Skin of body (tissue), 2 donors: ENCODE data around the gene DPP8. TPM values are rescaled to one million over a fixed set of nuclear protein-coding genes. Genes with fewer than 3 reads are reported as not detected.

Experiments
- DNase-seq: peaks from one replicate; lab custom pipeline; 2025; lab: John Stamatoyannopoulos, UW
- total RNA-seq: library from RNA; depleted of rRNA; stranded (reverse); fragments of >200 nt; gene quantifications from one replicate; pipeline ENCODE4 v1.2.3, GENCODE V29; 2014

Gene DPP8
- total RNA-seq, 1 donor from 2014 or later, result 38.5 TPM

DNA sequence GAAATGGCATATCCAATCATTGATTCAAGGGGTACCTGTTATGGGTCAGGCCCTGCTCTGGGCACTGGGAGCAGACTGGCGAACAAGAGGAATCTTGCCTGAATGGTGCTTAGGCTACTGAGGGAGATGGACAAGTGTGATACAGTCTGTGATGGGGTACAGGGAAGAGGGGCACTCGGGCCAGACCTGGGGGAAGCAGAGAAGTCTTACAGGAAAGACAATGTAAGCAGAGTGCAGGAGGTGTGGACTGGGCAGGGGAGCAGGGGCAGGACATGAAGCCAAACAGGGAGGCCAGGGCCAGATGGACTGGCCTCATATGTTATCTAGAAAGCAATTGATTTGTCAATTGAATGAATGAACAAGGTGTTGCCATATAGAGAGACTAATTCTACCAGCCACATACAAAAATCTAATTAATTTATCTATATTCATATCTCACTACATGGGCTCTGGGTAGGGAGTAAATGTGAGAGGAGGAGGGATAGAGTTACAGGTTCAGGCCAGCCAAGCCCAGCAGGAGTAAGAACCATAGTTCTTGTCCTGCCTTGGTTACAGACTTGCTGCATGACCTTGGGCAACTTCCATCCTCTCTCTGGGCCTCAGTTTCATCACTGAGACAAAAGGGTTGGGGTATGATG is 91.2 kb downstream of the DPP8 start:
- DNase-seq, result no peak

GRCh38 chr15:65424683-65425082 is 92.8 kb downstream of the DPP8 start:
- no peak for DNase-seq

DNA sequence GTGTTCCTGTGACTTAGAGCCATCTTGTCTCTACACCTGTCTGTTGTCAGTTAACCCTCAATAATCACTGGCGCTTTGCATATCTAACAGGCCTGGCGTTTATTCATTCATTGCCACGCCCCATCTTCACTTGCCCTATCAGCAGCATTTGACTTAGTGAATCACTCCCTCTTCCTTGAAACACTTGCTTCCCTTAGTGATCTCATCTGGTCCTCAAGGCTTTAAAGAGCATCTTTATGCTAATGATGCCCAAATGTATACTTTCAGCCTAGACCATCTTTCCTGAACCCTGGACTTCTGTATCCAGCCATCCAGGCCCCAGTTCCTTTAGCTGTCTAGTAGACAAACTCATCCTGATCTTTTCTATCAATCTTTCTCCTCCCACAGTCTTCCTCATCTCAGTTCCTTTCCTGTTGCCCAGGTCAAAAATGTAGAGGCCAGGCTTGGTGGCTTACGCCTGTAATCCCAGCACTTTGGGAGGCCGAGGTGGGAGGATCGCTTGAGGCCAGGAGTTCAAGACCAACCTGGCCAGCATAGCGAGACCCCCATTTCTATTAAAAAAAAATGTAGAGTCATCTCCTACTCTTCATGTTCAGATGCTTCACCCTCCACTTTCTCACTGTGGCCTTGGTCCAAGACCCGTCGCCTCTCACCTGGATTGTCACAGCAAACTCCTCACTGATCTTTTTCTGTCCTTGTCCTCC is 93.4 kb downstream of the DPP8 start:
- no peak for DNase-seq

- DNase-seq, result no peak
These were observed 94.1 kb downstream of the DPP8 start for GRCh38 chr15:65423150-65423975.

GRCh38 chr15:65421360-65422215 is 95.9 kb downstream of the DPP8 start:
- DNase-seq, result peak; percentile 88

DNA sequence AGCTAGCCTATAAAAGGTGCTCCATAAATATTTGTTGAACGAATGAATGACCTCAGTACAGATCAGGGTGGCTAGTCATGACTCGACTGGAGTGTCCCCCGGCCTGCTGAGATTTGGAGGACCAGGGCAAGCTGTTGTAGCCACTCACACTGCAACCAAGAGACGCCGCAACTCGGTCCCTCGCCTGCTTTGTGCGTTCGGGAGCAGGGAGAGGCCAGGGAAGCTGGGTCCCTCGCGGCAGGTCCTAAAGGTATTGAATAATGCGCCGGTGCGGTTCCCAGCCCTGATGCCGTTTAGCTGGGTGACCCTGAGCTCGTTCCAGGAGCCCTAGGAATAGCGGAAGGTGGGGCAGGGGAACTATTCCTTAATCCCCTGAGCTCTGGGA is 96.5 kb downstream of the DPP8 start:
- no peak for DNase-seq

GRCh38 chr15:65418596-65418995 is 98.9 kb downstream of the DPP8 start:
- DNase-seq, result peak; percentile 51

DNA sequence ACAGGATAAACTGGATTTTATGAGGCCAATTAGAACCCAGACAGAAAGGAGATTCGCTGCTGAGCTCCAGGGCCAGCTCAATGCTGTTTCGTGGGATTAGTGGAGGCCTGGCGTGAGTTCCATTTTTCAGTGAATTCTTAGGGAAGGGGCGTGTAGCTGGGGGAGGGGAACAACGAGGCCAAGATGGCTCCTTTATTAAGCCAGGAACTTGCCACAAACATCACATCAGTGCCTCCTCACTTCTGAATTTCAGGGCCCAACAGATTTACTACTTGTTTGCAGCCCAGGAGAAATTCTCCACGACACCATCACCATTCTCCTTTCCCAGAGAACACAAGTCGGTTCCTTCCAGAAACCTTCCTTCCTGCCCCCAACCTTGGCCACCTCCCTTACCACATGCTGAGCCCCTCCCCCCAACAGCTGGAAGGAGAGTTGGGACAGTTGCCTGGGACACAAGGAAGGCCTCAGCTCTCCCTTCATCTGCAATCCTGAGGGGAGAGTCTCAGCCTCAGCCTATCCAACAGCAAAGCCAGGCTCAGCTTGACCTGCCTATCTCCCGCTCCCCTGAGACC is 100.6 kb downstream of the DPP8 start:
- DNase-seq, result peak; percentile 66

DNA sequence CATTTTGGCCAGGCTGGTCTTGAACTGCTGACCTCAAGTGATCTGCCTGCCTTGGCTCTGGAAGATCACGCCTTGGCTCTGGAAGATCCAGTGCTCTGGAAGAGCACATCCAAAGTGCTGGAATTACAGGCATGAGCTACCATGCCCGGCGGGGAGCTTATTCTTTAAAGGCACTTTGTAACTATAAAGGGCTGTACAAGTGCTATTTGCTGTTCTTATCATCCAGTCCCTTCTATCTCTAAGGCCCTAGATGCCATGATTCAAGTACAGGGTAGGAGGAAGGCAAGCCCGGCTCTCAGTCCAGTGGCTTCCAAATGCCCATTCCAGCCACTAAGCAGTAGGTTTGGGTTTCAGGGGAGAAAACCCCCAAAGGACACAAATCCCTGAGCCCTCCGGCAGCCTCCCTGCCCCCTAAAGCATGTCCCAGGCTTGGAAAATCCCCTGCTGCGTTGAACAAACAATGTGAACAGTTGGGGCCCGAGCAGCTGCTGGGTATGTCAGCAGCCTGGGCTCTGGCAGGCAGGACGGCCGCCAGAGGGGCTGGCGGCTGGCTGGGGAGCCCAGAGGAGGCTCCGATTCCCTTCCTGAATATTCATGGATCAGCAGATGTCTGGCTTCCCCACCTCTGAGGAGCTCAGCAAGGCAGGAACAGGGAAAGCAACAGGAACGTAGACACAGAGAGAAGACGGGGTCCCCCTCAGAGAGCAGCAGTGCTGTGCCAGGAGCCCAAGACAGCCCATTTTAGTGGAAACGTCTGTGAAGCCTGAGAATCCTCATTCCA is 102.5 kb downstream of the DPP8 start:
- DNase-seq, result peak; percentile 71

DNA sequence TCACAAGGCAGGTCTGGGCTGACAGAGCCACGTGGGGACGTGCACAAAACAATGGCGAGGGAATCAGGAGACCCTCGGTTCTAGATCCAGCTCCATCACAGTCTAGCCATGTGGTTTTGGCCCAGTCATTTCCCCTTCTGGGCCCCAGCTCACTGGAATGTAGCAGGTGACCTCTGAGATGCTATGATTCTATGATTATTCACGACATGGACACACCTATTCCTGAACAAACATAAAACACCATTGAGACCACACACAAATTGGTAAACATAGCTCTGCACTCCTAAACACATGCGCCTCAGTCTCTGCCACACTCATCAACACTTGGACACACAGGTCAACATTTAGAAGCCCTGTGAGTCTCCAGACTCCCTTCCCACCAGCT is 103.7 kb downstream of the DPP8 start:
- DNase-seq, result no peak

- DNase-seq, result no peak
These were observed 104.3 kb downstream of the DPP8 start for GRCh38 chr15:65413051-65413759.

DNA sequence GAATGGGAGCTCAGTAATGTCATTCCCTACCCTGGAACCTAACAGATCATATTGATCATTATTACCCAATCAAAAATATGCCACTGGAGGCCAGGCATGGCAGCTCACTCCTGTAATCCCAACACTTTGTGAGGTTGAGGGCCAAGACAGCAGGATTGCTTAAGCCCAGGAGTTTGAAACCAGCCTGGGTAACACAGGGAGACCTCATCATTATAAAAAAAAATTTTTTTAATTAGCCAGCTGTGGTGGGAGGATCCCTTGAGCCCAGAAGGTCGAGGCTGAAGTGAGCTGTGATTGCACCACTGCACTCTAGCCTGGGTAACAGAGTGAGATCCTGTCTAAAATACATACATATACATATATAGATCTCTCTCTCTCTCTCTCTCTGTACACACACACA is 104.9 kb downstream of the DPP8 start:
- DNase-seq, result no peak

GRCh38 chr15:65411465-65412071 is 105.9 kb downstream of the DPP8 start:
- DNase-seq, result no peak

DNA sequence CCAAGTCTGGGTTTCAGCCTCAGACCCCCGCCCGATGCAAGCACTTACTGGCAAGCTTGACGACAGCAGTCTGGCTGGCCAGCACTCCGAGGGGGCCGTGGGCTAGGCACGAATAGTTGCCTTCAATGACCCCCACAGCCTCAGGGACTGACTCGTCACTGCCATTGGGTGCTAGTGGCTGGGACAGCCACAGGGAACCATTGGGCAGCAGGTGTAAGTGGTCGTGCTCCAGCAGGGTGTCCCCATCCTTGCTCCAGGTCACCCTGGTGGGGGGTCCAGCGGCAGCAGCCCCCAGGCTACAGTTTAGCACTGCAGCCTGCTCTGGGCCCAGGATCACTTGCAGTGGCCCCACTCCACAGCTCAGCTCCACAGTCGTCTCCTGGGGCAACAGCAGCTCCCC is 106.5 kb downstream of the DPP8 start:
- no peak for DNase-seq

DNA sequence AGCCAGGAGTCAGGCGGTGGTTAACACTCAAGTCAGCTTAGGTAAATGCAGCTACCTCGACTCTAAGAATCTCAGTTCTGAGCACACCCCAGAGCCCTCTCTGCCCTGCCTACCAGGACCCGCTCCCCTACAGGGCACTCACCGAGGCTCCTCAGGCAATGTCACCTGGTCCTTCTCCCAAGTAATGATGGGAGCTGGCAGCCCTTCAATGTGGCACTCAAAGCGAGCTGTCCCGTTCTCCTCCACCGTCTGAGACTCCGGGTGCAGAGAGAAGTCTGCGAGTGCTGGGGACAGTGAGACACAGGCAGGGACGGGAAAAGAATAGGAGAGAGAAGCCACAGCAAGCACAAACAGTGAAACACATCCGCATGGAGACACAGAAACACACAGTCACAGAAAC is 107.5 kb downstream of the DPP8 start:
- no peak for DNase-seq

GRCh38 chr15:65409036-65409631 is 108.4 kb downstream of the DPP8 start:
- DNase-seq, result peak; percentile 66

- no peak for DNase-seq
These were observed 109.0 kb downstream of the DPP8 start for GRCh38 chr15:65408324-65409035.

DNA sequence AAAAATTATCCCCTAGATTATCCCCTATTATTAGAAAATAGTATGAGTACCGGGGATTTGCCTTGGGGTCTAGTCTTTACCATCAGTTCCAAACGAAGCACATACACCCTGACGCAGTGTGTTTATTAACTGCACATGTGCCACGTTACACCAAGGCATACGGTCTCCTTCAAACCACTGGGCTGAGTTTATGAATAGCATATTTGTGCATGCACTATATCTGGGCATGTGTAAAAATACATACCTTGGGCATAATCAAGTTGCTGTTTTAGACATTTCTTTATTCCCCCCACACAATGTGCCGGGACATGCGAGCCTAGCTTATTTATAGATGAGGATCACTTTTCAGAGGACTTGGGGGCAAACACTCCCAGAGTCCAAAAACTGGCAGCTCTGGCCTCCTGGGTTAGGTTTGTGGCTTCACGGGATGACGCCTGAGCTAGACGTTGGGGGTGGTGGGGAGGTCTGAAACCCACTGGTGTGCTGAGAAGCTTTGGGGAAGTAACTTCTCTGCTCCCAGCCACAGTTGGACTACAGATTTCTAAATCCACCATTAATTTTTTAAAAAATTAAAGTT is 111.0 kb downstream of the DPP8 start:
- DNase-seq, result peak; percentile 57
